ENCODE data around the gene TRIL.

Gene TRIL

GRCh38 chr7:28939367-28939766 is 18.8 kb downstream of the TRIL start:
- DNase-seq = no peak

- DNase-seq = no peak
These were observed 20.5 kb downstream of the TRIL start for GRCh38 chr7:28937619-28938018.

GRCh38 chr7:28937103-28937502 is 21.0 kb downstream of the TRIL start:
- DNase-seq = no peak

- DNase-seq = no peak
These were observed 24.2 kb downstream of the TRIL start for GRCh38 chr7:28933846-28934320.

GRCh38 chr7:28931565-28931964 is 26.6 kb downstream of the TRIL start:
- no peak for DNase-seq

- peak; percentile 48 to 90 for DNase-seq
These were observed 31.1 kb downstream of the TRIL start for GRCh38 chr7:28926871-28927597.

- peak; percentile 66 to 77 for DNase-seq
These were observed 35.4 kb downstream of the TRIL start for GRCh38 chr7:28922624-28923331.

GRCh38 chr7:28921822-28922221 is 36.3 kb downstream of the TRIL start:
- peak; percentile 16 to 82 for DNase-seq

- no peak for DNase-seq
These were observed 37.7 kb downstream of the TRIL start for GRCh38 chr7:28920424-28920823.

- peak in 1 of 2 donors; percentile 36 for DNase-seq
These were observed 38.6 kb downstream of the TRIL start for GRCh38 chr7:28919510-28919909.

GRCh38 chr7:28908775-28909174 is 49.4 kb downstream of the TRIL start:
- no peak for DNase-seq

GRCh38 chr7:28905464-28905863 is 52.7 kb downstream of the TRIL start:
- DNase-seq = no peak

- no peak for DNase-seq
These were observed 53.5 kb downstream of the TRIL start for GRCh38 chr7:28904578-28905048.

- DNase-seq = no peak
These were observed 54.2 kb downstream of the TRIL start for GRCh38 chr7:28903730-28904577.

Data from hippocampal formation (tissue), 2 donors.